Measurements from ENCODE around the gene BUB3.

BUB3 gene, protein sequence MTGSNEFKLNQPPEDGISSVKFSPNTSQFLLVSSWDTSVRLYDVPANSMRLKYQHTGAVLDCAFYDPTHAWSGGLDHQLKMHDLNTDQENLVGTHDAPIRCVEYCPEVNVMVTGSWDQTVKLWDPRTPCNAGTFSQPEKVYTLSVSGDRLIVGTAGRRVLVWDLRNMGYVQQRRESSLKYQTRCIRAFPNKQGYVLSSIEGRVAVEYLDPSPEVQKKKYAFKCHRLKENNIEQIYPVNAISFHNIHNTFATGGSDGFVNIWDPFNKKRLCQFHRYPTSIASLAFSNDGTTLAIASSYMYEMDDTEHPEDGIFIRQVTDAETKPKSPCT

DNA sequence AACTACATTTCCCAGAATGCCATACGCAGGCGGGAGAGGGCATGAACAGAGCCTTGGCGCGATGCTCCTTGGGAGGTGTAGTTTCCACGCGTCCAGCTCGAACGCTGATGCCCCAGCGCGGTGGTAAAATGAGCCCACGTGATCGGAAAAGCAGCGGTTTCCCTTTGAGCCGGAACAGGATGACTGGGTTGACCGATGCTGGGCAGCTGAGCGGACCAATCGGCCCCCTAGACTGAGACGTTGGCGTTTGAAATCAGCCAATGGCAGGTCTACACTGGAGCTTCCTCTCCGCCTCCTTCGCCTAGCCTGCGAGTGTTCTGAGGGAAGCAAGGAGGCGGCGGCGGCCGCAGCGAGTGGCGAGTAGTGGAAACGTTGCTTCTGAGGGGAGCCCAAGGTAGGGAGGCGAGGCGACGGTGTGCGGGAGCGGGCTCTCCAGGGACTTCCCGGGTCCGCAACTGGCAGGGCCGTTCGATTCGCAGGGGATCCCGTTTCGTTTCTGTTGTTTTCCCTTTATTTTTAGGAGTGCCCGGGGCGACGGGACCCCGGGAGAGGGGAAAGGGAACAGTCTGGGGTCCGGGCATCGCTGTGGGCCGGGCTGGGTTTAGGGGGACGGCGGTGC is at the start of gene BUB3:
TSS of gene BUB3 (plus strand) at position 311 of the 619 bp plus-strand sequence. CDS start 516 bp downstream, outside the sequence.
- peak within 1 kb of the TSS; percentile 98 for H3K4me3 ChIP-seq (ENCODE audit: low read depth, low read length)
- DNase-seq (ENCODE audit: low read depth), result peak; percentile 98

DNA sequence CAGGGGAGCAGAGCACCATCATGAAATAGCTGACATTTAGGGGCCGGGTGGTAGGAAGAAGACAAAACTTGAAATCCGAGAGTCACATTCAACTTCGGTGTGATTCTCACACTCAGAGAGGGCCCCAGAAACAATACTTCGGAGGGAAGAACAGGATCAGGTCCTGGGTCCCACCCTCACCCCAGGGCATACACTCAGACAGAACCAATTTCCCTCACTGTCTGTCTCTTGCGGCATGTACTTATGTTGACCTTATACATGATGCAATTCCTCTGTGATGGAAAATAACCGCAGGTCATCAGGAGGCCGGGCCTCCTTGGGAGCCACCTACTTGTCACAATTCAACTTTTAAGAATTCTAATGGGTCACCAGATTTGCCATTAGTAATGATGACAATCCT is 44.7 kb upstream of the BUB3 start:
- DNase-seq (ENCODE audit: low read depth), result no peak
- no peak overlapping the region for H3K4me3 ChIP-seq (ENCODE audit: low read depth, low read length)

DNA sequence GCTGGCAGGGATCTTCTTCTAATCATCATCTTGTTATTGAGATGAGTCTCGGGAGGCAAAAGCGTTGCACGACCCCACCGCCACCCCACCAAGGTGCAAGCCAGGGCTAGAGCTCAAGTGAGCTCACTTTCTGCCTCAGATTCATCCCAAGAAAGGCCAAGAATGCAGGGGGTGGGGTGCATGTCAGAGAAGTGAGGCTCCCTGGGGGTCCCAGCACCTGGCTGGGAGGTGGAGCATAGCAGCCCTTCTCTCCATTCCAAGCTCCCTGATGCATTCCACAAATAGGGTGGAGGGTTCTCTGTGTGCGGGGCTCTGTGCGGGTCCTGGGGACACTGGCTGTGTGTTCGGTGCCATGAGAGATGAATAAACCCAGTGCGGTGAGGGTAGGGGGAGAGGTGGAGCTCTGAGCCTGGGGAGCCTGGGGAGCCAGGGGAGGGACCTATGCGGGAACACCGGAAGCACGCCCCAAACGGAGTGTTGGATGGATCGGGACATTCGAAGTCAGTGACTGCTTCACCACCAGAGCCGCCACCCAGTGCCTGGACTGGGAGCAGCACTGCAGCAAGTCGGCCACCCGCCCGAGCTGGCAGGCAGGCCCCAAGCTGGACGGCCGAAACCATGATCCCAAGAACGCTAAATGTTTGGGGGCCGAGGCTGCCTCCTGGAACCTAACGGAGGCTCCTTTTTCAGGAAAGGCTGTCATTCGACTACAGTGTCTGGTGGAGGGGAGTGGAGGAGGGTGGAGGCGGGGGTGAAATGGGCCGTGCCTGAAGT is 36.4 kb upstream of the BUB3 start:
- DNase-seq (ENCODE audit: low read depth), result no peak
- no peak overlapping the region for H3K4me3 ChIP-seq (ENCODE audit: low read depth, low read length)

DNA sequence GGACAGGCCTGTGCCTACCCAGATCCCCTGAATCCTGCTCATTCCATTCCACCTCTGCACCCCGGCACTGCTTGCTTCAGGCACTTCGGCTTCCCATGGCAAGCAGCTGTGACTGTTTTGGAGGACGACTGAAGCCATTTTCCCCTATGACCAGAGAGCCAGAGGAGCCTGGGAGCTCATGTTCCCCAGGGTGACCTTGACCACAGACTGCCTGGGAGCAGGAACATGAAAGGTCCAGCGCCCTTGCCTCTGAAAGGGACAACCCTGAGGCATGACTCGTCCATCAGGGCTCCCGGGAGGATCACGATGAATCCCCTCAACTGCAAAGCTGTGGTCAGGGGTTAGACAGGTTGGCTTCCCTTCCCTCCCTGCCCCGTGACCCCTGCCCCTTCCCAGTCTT is 35.1 kb upstream of the BUB3 start:
- DNase-seq (ENCODE audit: low read depth), result no peak
- H3K4me3 ChIP-seq (ENCODE audit: low read depth, low read length), result no peak overlapping the region

DNA sequence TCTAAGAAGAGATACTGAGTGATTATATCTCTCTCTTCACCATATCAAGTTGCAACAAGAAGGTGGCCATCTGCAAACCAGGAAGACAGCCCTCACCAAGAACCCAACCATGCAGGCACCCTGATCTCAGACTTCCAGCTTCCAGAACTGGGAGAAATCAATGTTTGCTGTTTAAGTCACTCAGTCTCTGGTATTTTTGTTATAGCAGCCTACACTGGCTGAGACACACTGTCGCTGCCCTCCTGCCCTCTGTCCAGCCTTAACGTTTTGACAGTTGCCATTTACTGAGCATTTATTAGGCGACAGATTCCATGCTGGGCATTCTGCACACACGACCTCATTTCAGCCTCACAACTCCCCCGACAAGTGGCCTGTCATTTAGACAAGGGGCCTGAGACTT is 28.0 kb upstream of the BUB3 start:
- H3K4me3 ChIP-seq (ENCODE audit: low read depth, low read length), result no peak overlapping the region
- no peak for DNase-seq (ENCODE audit: low read depth)

DNA sequence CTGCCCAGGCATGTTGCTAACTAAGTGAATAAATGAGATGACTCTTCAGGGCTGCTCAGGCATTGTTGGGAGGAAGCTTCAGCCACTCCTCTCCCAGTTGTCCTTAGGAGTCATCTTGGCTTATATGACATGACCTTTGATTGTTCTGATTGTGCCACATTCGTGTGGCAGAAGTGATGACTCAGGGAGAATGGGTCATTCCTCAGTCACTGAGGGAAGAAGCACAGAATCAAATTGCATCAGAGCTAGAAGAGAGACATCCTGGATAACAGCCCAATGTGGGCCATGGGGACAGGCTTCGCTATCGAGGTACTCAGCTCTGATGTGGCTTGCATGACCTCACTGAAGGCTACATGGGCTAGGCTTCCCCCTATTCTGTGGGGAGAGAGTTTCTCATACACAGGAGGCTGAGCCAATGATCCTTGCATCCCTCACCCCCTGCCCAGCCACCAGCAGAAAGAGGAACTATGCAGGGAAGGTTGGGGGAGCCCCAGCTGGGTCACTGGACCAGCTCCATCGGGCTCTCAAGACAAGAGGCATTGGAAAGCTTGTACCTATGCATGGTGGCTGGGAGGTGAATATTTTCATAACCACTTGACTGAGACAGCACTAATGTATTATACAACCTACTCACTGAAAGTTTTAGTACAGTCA is 24.5 kb upstream of the BUB3 start:
- no peak overlapping the region for H3K4me3 ChIP-seq (ENCODE audit: low read depth, low read length)
- no peak for DNase-seq (ENCODE audit: low read depth)

DNA sequence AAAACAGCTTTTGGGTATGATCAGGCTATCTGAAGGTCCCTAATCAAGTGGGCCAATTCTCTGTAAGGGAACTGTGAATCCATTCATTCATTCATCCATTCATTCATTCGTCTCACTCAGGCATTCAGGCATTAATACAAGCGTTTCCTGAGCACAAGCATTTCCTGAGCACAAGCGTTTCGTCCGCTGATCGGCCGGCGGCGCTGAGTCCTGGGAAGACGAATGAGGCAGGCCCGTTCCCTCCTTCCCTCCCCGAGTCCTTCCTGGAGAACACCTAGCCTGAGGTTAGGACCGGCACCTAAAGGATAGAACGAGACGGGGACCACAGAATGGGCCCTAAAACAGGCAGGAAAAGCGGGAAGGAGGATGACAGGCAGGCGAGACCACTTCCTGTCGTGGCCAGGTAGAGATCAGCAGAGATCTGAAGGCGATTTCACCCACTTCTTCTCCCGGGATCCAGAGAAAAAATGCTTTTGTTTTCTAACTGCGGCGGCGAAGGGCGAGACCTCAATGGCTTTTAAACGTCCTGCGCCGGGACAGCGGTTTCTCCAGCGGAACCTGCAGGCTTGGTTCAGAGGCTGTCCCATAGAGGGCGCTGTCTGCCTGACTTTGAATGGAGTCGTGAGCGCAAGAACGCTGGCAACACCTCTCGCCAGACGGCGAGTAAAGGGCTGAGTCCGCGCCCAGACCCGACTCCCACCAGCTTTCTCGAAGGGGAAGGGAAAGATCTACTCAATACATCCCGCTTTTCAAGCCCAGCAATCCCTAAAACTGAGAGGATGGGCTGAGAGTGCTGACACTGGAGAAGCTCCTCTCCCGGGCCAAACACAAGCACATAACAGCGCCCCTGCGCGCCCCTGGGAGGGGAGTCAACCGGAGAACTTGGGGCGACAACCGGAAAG is 21.4 kb upstream of the BUB3 start:
- no peak for DNase-seq (ENCODE audit: low read depth)
- peak overlapping the region; percentile 42 for H3K4me3 ChIP-seq (ENCODE audit: low read depth, low read length)

DNA sequence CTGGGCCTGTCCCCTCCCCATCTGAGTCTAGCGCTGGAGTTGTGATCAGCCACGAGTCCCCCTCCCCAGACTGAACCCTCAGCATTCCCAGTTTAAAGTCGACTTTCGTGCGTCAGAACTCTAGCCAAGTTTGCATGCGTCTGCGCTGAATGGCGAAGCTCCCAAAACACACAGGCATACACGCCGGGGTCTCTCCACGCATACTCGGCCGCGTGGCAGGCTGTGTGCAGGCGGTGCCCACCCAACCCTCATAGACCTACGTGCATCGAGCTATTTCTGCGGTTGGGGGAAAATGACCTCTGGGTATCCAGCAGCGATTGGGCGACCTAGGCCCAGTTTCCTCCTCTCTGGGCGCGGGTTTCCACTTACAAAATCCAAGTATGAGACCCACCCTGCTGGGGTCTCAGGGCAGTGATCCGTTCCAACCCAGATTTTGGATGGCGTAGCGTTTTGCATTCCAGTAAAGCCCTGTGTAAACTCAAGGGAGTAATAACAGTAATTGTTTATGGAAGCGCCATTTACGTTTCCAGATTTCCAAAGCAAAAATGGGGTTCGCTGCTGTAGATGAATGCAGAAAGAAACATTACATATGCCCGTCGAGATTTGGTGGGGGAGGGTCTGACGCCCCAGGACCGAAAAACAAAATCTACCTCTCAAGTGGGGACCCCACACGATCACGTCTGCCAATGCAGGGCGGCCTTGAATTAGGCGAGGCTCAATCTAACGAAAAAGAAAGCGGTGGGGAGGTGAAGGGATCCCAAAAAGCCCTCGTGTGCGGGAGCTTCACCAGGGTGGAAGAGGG is 20.5 kb upstream of the BUB3 start:
- no peak overlapping the region for H3K4me3 ChIP-seq (ENCODE audit: low read depth, low read length)
- DNase-seq (ENCODE audit: low read depth), result no peak

DNA sequence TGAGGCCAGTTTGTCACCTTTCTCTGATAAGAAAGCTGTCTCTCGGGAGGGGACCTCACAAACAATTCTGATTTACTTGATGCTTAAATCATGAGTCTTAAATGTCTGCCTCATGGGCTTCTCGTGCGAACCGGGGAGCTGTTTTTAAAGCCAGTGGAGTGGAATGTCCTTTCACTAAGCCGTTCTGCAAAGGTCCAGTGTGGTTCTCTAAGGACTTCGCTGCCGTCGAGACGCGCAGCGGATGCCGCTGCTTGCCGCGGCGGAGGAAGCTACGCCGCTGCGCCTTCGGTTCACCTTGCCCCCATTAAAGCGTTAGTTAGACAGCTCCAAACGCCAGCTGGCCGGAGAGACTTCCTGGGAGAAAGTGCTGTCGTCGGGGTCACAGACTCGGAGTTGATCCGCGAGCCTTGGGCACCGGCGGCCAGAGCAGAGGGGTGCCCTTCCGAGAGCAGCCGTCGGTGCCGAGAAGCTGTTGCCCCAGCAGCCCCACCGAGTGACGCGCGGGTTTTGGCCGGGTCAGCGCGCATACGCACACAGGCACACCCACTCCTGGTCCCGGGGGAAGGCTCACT is 19.8 kb upstream of the BUB3 start:
- H3K4me3 ChIP-seq (ENCODE audit: low read depth, low read length), result no peak overlapping the region
- no peak for DNase-seq (ENCODE audit: low read depth)

DNA sequence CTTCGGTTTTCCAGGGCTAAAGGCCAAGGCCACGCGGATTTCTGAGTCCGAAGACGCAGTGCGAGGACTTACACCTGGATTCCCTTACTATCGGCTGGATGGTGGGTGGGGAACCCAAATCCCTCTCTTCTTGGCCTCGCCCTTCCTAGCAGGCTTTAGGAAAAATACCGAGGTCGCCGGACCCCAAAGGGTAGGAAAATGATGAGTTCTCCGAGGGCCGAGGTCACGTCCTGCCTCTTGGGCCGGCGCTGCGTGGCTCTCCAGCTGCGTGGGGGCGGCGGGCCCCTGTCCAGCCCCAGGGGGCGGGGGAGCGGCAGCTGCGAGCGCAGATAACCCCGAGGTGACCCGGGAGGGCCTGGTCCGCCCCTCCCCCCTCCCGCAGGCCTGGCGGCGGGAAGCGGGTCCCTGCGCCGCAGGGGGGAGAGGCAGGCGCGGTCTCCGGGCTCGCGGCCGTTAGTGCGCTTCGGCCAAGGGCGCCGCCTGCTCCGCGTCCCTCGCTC is 19.2 kb upstream of the BUB3 start:
- DNase-seq (ENCODE audit: low read depth), result no peak
- H3K4me3 ChIP-seq (ENCODE audit: low read depth, low read length), result peak overlapping the region; percentile 37

DNA sequence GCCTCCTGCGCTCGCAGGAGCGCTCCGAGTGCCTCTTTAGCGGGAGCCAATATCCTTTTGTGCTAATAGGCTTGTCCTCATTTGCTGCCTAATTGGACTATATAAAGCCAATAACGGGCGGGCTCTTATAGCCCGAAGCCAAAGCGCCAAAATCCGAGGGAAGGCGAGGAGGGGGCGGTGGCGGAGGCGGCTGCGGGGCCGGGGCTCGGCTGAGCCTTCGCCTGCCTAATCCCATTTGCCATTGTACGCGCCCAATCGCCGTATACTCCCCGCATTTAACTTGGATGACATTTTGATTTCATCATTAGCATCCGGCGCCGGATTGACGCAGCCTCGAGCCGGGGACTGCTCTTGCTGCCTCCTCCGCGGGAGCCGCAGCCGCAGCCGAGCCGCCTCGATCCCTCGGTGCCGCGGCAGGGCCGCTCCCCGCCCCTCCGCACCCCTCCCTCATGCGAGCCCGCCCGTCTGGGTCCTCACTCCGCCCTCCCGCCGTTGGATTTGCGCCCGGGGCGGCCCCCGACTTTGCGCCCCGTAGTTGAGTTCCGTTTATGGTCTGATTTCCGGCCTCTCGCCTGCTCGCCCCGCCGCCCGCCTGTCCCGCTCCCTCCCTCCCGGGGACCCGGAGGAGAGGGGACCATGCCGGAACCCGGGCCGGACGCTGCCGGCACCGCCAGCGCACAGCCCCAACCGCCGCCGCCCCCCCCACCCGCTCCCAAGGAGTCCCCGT is 18.6 kb upstream of the BUB3 start, which contains the start of gene HMX3:
TSS of gene HMX3 (plus strand) at position 556 of the 727 bp plus-strand sequence. CDS start at position 637, 81 bp downstream.
- no peak for DNase-seq (ENCODE audit: low read depth)
- H3K4me3 ChIP-seq (ENCODE audit: low read depth, low read length), result peak within 1 kb of the TSS; percentile 37

DNA sequence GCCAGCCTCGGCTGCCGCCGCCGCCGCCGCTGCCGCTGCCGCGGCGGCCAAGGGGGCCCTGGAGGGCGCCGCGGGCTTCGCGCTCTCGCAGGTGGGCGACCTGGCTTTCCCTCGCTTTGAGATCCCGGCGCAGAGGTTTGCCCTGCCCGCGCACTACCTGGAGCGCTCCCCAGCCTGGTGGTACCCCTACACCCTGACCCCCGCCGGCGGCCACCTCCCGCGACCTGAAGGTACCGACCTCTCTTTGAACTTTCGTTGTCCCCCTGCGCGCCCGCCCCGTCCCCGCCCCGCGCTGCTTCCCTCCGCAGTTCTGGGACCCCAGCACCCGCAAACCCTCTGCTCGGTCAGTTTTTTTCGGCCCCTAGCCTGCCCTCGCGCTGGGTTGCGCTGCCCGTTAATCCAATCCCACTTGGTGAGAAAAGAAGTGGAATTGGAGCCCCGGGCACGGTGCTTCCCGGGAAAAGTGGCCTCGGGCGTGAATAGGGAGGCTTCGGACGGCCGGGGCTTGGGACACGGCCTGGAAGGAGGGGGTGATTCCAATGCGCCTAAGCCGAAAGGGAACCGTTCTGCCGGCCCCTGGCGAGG is 17.9 kb upstream of the BUB3 start:
- no peak overlapping the region for H3K4me3 ChIP-seq (ENCODE audit: low read depth, low read length)
- no peak for DNase-seq (ENCODE audit: low read depth)

DNA sequence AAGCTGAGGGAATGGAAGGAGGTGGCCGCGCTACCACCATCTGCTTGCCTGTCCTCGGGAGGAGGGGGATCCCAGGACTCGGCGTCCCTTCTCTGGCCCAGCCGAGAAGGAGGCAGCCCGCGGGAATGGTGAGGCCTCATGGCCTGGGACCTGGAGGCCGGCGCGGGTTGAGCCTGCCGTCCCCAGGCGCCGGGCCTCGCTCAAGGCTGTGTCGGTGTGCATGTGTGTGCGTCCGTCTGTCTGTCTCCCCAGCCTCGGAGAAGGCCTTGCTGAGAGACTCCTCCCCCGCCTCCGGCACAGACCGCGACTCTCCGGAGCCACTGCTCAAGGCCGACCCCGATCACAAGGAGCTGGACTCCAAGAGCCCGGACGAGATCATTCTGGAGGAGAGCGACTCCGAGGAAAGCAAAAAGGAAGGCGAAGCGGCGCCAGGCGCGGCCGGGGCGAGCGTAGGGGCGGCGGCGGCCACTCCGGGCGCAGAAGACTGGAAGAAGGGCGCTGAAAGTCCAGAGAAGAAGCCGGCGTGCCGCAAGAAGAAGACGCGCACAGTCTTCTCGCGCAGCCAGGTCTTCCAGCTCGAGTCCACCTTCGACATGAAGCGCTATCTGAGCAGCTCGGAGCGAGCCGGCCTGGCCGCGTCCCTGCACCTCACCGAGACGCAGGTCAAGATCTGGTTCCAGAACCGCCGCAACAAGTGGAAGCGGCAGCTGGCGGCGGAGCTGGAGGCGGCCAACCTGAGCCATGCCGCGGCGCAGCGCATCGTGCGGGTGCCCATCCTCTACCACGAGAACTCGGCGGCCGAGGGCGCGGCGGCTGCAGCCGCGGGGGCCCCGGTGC is 17.2 kb upstream of the BUB3 start:
- no peak for DNase-seq (ENCODE audit: low read depth)
- peak overlapping the region; percentile 3 for H3K4me3 ChIP-seq (ENCODE audit: low read depth, low read length)

DNA sequence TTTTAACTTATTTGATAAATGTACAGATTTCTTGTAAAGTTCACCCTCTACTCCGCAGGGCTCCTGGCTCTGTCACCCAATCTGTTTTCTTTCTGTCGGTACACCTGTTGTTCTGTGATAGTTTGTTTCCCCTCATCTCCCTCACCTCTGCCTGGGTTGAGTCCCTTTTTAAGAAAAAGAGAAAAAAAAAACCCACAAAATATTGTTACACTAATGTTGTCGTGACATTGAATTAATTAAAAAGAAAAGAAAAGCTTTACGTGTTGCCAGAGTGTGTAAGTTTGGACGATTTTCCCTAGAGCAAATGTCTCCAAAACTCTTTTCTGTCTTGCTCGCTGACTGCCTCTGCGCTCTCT is 15.1 kb upstream of the BUB3 start:
- no peak overlapping the region for H3K4me3 ChIP-seq (ENCODE audit: low read depth, low read length)
- no peak for DNase-seq (ENCODE audit: low read depth)

DNA sequence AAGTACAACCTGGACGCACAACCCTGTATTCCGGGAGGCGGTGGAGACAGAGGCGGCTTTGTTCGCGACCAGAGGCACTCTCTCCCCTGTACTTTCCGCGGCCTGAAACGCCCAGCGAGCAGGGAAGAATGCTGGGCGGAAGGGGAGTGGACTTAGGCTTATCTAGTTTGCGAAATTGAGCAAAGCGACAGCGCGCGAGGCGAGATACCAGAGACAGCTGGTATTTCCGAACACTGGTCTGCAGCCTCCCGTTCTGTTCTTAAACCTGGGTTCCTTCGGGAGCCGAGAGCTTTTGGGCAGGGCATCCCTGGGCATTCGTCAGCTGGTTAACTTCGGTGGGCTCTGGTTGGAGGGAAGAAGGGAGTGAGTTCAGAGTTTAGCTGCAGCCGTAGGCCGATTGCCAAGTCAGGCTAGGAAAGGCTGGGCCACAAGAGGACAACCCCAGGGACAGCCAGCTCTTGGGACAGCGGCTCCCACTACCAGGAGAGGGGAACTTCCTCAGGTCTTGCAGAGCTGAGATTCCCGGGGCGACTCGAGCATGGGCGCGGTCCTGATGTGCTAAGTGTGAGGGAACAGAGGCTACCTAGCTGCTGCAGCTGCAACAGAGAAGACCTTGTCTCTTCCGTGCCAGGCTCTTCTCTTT is 14.6 kb upstream of the BUB3 start:
- no peak for DNase-seq (ENCODE audit: low read depth)
- no peak overlapping the region for H3K4me3 ChIP-seq (ENCODE audit: low read depth, low read length)

Measured in skeletal muscle cell (primary cell).